Stimulated activated CD4-positive, alpha-beta T cell treated with anti-CD3 and anti-CD28 coated beads, Interleukin-1b, Interleukin-23, amount 100 ng/mL, for 4 hours (primary cell): ENCODE results near the gene IQSEC3.

Experiments used
- DNase-seq, 2 donors: peaks; one replicate each; pipeline ENCODE4 v3.0.0-alpha.2; 2020; ENCODE audit warnings: low read depth in 2 of 2

IQSEC3 gene

GRCh38 chr12:138898-139534 is 72.4 kb downstream of the IQSEC3 start:
- DNase-seq, result peak in 1 of 2 donors; percentile 5

- DNase-seq, result no peak
Observed at GRCh38 chr12:139585-139984, 73.0 kb downstream of the IQSEC3 start.

GRCh38 chr12:140162-140561 is 73.6 kb downstream of the IQSEC3 start:
- DNase-seq, result no peak

GRCh38 chr12:143964-144649 is 77.5 kb downstream of the IQSEC3 start:
- DNase-seq, result no peak

GRCh38 chr12:144650-145284 is 78.2 kb downstream of the IQSEC3 start:
- DNase-seq, result no peak

GRCh38 chr12:145369-145960 is 78.9 kb downstream of the IQSEC3 start:
- DNase-seq, result no peak

GRCh38 chr12:147242-147641 is 80.7 kb downstream of the IQSEC3 start:
- no peak for DNase-seq

GRCh38 chr12:148676-149416 is 82.3 kb downstream of the IQSEC3 start:
- DNase-seq, result no peak

- DNase-seq, result no peak
Observed at GRCh38 chr12:151579-151978, 85.0 kb downstream of the IQSEC3 start.

- DNase-seq, result no peak
Observed at GRCh38 chr12:152440-152839, 85.9 kb downstream of the IQSEC3 start.

- peak; percentile 27 to 37 for DNase-seq
Observed at GRCh38 chr12:153080-153746, 86.6 kb downstream of the IQSEC3 start.

GRCh38 chr12:154058-154457 is 87.5 kb downstream of the IQSEC3 start:
- no peak for DNase-seq

GRCh38 chr12:155006-155405 is 88.4 kb downstream of the IQSEC3 start:
- no peak for DNase-seq

GRCh38 chr12:155646-156045 is 89.1 kb downstream of the IQSEC3 start:
- DNase-seq, result no peak

GRCh38 chr12:156945-157344 is 90.4 kb downstream of the IQSEC3 start:
- DNase-seq, result no peak

GRCh38 chr12:157644-158043 is 91.1 kb downstream of the IQSEC3 start:
- DNase-seq, result no peak

GRCh38 chr12:159156-159782 is 92.7 kb downstream of the IQSEC3 start:
- DNase-seq, result no peak

GRCh38 chr12:160858-161257 is 94.3 kb downstream of the IQSEC3 start:
- no peak for DNase-seq

- no peak for DNase-seq
Observed at GRCh38 chr12:161823-162222, 95.3 kb downstream of the IQSEC3 start.

- no peak for DNase-seq
Observed at GRCh38 chr12:162467-163307, 96.1 kb downstream of the IQSEC3 start.
